Spinal cord (tissue), 10 donors: ENCODE measurements around the gene SLC6A7. TPM values are rescaled to one million over a fixed set of nuclear protein-coding genes. Genes with fewer than 3 reads are reported as not detected.

ENCODE experiments used
- DNase-seq, 6 donors: peaks; one replicate each; pipeline versions ENCODE4 v3.0.0 to v3.0.0-alpha.2; 2013 to 2015; ENCODE audit warnings: low spot score in 6 of 6, low read depth in 4 of 6
- H3K27ac ChIP-seq: one replicate; pipeline ENCODE4 v1.5.1; 2013; ENCODE audit warnings: low read depth, low read length, control low read depth
- H3K27me3 ChIP-seq: one replicate; pipeline ENCODE4 v1.6.1; 2013; ENCODE audit warnings: low read length; ENCODE audit not compliant: control insufficient read depth, insufficient read depth
- H3K36me3 ChIP-seq: one replicate; pipeline ENCODE4 v1.6.1; 2013; ENCODE audit warnings: low read length; ENCODE audit not compliant: control insufficient read depth, insufficient read depth
- H3K4me1 ChIP-seq: one replicate; pipeline ENCODE4 v1.6.1; 2013; ENCODE audit warnings: low read length; ENCODE audit not compliant: control insufficient read depth, insufficient read depth
- H3K4me3 ChIP-seq: one replicate; pipeline ENCODE4 v1.5.1; 2013; ENCODE audit warnings: low read depth, low read length, control low read depth
- H3K9me3 ChIP-seq: one replicate; pipeline ENCODE4 v1.6.1; 2013; ENCODE audit warnings: low read length; ENCODE audit not compliant: control insufficient read depth, insufficient read depth
- WGBS: methylation state at CpG from one replicate; pipeline ENCODE4 v1.1.5; 2013; ENCODE audit warnings: missing lambda C conversion rate; ENCODE audit not compliant: insufficient coverage; 5-methylcytosine and 5-hydroxymethylcytosine counted together
- polyA plus RNA-seq, 2 donors: library from polyadenylated mRNA; unstranded; fragments of 120-200 nt; gene quantifications; one replicate each; pipeline ENCODE4 v1.2.1, GENCODE V29; 2013; ENCODE audit not compliant: insufficient read length in 2 of 2
- total RNA-seq, 2 donors: library from RNA; depleted of rRNA in 1 of 2; stranded (reverse); fragments of 120-200 nt in 1 of 2; fragments of >200 nt in 1 of 2; gene quantifications; one replicate each; pipeline versions ENCODE4 v1.2.3 to v1.2.4, GENCODE V29; 2013 to 2014
- donor health status: healthy.

Gene SLC6A7
- total and polyA plus RNA-seq, 4 donors, result 4.4 to 33.1 (median 17.2) TPM

GRCh38 chr5:150202501-150202900 lies 12.6 kb downstream of the SLC6A7 start:
- Histone ChIP-seq H3K9me3 (no peaks in the 10 kb centered on the region), H3K4me3 (no peak overlapping the region), H3K27ac (no peak overlapping the region), H3K36me3 (peaks cover 42% of the 10 kb centered on the region), H3K27me3 (no peaks in the 10 kb centered on the region), H3K4me1 (no peaks in the 10 kb centered on the region)
- DNase-seq, result no peak
- WGBS, result 95% methylated on average over 10 of the region's 10 CpGs

GRCh38 chr5:150203832-150204589 lies 14.1 kb downstream of the SLC6A7 start:
- peaks cover 3% of the 10 kb centered on the region for H3K4me1 ChIP-seq
- WGBS, result 85% methylated on average over 11 of the region's 12 CpGs
- DNase-seq, result no peak
- no peaks in the 10 kb centered on the region for H3K9me3 ChIP-seq
- H3K27me3 ChIP-seq, result no peaks in the 10 kb centered on the region
- peaks cover 36% of the 10 kb centered on the region for H3K36me3 ChIP-seq
- no peak overlapping the region for H3K27ac ChIP-seq
- no peak overlapping the region for H3K4me3 ChIP-seq

- DNase-seq, result no peak
- H3K36me3 ChIP-seq, result peaks cover 39% of the 10 kb centered on the region
- H3K4me1 ChIP-seq, result peaks cover 9% of the 10 kb centered on the region
- no peaks in the 10 kb centered on the region for H3K27me3 ChIP-seq
- no peaks in the 10 kb centered on the region for H3K9me3 ChIP-seq
- H3K4me3 ChIP-seq, result no peak overlapping the region
- no peak overlapping the region for H3K27ac ChIP-seq
- 88% methylated on average over 11 of the region's 13 CpGs for WGBS
Observed at GRCh38 chr5:150204590-150204960, 14.7 kb downstream of the SLC6A7 start.

GRCh38 chr5:150206098-150206778 lies 16.4 kb downstream of the SLC6A7 start:
- no peak overlapping the region for H3K27ac ChIP-seq
- WGBS, result 55% methylated on average over 3 of the region's 6 CpGs
- no peak overlapping the region for H3K4me3 ChIP-seq
- no peaks in the 10 kb centered on the region for H3K9me3 ChIP-seq
- peaks cover 15% of the 10 kb centered on the region for H3K4me1 ChIP-seq
- H3K27me3 ChIP-seq, result no peaks in the 10 kb centered on the region
- DNase-seq, result no peak
- H3K36me3 ChIP-seq, result peaks cover 47% of the 10 kb centered on the region

- H3K9me3 ChIP-seq, result no peaks in the 10 kb centered on the region
- H3K4me3 ChIP-seq, result no peak overlapping the region
Observed at GRCh38 chr5:150206779-150207115, 16.9 kb downstream of the SLC6A7 start.

GRCh38 chr5:150208187-150209098 lies 18.6 kb downstream of the SLC6A7 start:
- H3K4me1 ChIP-seq, result peaks cover 21% of the 10 kb centered on the region
- H3K4me3 ChIP-seq, result no peak overlapping the region
- WGBS, result 71% methylated on average over 11 of the region's 19 CpGs
- no peak overlapping the region for H3K27ac ChIP-seq
- DNase-seq, result peak in 1 of 6 donors; percentile 30
- no peaks in the 10 kb centered on the region for H3K9me3 ChIP-seq
- peaks cover 41% of the 10 kb centered on the region for H3K36me3 ChIP-seq
- no peaks in the 10 kb centered on the region for H3K27me3 ChIP-seq

More at GRCh38 chr5:150206779-150207115, 16.9 kb downstream of the SLC6A7 start:
- Histone ChIP-seq H3K4me1 (peaks cover 19% of the 10 kb centered on the region), H3K27me3 (no peaks in the 10 kb centered on the region), H3K27ac (no peak overlapping the region), H3K36me3 (peaks cover 48% of the 10 kb centered on the region)
- 95% methylated on average over 4 of the region's 6 CpGs for WGBS
- DNase-seq, result no peak

- Histone ChIP-seq H3K4me3 (no peak overlapping the region), H3K9me3 (no peaks in the 10 kb centered on the region), H3K27ac (no peak overlapping the region), H3K4me1 (peaks cover 26% of the 10 kb centered on the region), H3K27me3 (no peaks in the 10 kb centered on the region), H3K36me3 (peaks cover 36% of the 10 kb centered on the region)
- no peak for DNase-seq
- 82% methylated on average over 21 of the region's 21 CpGs for WGBS
Observed at GRCh38 chr5:150209099-150209635, 19.3 kb downstream of the SLC6A7 start.

GRCh38 chr5:150210644-150211043 lies 20.8 kb downstream of the SLC6A7 start:
- DNase-seq, result no peak
- Histone ChIP-seq H3K27me3 (no peaks in the 10 kb centered on the region), H3K9me3 (no peaks in the 10 kb centered on the region), H3K4me3 (no peak overlapping the region), H3K27ac (no peak overlapping the region), H3K36me3 (peaks cover 24% of the 10 kb centered on the region), H3K4me1 (peaks cover 32% of the 10 kb centered on the region)
- WGBS, result 73% methylated on average over 3 of the region's 6 CpGs
